HG02885 (cell line): Measurements from ENCODE around the gene HGFAC.
"Not testable (repeated sequence)": the region's sequence is repeated elsewhere in the genome, so short reads cannot be mapped to it uniquely, and the experiment has no call there.

Experiments
- ATAC-seq: cut with Tn5 transposase; IDR thresholded peaks from one replicate; pipeline ENCODE4 v1.9.1; 2021; ENCODE audit warnings: mild to moderate bottlenecking; ENCODE audit not compliant: unreplicated experiment, poor library complexity

HGFAC gene

DNA sequence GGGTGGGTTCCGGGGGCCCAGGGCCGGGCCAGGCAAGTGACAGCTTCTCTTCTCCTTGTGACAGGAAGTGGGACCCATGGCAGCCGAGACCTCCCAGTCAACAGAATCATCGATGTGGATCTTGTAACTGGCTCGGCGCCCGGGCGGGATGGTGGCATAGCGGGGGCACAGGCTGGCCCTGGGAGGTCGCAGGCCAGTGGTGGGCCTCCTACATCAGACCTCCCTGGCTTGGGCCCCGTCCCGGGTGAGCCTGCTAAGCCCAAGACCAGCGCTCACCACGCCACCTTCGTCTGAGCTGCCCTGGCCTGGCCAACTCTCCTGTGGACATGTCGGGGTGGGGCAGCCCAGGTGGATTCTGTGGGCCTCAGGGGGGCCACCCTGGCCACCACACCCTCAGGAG, 2.4 kb upstream of the HGFAC start:
- ATAC-seq = no peak

DNA sequence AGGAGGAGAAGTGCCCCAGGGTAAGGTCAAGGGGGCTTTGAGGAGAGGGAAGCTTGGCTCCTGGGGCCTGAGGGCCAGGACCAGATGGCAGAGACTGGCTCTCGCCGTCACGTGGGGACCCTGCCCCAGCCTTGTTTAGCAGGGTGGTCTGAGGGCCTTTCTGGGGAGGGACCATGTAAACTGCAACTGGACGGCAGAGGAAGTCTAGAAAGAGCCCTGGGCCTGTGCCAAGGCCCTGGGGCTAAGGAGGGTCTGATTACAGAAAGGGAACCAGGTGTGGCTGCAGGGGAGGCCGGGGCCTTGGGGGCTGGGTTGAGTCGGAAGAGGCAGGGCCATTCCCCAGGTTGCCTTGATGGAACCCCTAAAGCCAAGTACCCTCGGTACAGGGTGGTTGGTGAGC, 1.8 kb upstream of the HGFAC start:
- no peak for ATAC-seq

DNA sequence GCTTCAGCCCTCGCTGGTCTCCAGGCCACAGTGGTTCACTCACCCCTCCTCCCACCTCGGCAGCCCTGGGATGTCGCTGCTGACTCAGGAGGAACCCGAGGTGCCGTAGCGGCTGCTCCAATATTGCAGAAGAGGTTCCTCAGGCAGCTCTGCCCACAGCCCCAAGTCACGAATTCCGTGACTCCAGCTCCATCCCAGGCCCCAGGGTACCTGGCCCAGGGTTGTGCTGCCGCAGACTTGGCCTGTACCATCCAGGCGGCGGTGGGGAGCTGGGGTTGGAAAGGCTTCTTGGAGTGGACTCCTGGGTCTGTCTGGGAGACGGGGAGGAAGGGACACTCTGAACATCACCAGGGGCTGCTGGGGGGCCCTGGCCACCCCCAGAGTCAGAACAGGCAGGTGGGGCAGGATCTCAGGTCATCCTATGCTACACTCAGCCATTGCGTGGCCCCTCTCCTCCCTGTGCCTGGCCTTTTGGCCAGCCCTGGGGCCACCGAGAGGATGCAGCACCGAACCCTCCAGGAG, 728 bp upstream of the HGFAC start:
- ATAC-seq = no peak

DNA sequence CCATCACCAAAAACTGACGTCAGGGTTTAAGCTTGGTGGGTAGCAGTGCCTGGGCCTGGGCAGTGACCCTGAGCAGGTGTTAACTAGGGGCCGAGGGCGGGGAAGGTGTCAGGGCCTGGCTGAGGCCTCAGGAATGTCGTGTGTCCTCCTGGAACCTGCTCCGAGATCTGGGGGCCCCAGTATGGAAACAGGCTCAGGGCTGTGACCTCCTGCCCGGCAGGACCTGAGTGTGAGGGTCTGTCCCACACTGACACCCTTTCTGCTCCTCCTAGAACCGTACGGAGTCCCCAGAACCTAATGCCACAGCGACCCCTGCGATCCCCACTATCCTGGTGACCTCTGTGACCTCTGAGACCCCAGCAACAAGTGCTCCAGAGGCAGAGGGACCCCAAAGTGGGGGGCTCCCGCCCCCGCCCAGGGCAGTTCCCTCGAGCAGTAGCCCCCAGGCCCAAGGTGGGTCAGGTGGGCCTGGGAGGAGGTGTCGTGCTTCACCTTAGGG, 741 bp downstream of the HGFAC start:
- no peak for ATAC-seq

DNA sequence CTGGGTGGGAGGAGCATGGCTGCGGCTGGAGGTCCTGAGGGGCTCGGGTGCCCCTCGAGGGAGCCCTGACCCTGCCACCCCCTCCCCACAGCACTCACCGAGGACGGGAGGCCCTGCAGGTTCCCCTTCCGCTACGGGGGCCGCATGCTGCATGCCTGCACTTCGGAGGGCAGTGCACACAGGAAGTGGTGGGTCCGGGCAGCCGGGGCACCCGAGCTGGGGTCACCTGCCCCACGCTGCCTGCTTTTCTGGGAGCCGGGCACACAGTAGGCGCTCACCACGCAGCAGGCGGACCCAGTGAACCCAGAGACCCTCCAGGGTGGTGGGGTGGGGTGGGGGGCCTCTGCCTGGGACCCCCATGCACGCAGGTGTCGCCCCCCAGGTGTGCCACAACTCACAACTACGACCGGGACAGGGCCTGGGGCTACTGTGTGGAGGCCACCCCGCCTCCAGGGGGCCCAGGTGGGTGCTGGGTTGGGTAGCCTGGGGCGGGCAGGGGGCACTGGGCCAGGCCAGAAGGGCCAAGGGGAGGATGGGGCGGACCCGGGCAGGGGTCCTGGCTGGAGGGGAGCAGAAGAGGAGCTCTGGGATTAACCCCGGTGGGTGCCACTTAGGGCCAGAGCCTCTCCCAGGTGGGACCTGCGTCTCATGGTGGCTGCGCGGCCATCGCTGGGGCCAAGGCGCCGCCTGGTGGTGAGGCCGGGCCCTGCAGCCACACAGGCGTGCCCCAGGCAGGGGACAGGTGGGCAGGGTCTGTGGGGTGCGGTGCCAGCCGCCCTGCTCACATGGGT, 1.4 kb downstream of the HGFAC start:
- ATAC-seq = no peak

DNA sequence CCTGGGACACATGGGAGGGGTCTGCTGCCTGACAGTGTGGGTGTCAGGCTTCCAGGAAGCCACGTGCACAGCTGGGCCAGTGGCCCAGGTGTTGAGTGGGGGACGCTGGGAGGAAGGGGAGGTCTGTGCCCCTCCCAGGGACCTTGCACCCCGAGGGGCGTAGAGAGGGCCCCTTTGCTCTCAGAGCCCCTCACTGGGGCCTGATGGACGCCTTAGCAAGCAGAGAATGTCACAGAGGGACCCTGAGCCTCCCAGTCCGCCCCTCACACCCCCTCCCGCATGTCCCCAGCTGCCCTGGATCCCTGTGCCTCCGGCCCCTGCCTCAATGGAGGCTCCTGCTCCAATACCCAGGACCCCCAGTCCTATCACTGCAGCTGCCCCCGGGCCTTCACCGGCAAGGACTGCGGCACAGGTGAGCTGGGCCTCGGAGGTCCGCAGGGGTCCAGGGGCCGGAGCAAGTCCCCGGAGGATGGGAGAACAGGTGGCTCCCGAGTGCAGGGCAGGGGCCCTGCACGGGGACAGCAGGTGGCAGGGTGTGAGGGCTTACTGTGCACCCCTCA, 2.1 kb downstream of the HGFAC start:
- no peak for ATAC-seq

DNA sequence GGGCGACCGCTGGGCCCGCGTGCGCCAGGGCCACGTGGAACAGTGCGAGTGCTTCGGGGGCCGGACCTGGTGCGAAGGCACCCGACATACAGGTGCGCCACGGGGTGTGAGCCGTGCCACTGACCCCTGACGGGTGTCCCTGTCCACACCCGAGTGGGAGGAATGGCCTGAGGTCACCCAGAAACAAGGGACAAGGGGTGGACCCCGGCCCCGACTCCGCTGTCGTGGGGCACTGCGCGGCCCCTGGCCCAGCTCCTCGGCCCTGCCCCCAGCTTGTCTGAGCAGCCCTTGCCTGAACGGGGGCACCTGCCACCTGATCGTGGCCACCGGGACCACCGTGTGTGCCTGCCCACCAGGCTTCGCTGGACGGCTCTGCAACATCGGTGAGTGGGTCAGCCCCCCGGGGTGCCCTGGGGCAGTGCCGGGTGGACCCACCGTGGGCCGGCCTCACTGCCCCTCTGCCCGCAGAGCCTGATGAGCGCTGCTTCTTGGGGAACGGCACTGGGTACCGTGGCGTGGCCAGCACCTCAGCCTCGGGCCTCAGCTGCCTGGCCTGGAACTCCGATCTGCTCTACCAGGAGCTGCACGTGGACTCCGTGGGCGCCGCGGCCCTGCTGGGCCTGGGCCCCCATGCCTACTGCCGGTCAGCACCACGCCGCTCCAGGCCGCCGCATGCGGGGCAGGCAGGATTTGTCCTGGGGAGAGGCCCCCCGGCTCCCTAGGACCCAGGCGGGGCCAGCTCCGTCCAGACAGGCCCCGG, 2.8 kb downstream of the HGFAC start:
- no peak for ATAC-seq

DNA sequence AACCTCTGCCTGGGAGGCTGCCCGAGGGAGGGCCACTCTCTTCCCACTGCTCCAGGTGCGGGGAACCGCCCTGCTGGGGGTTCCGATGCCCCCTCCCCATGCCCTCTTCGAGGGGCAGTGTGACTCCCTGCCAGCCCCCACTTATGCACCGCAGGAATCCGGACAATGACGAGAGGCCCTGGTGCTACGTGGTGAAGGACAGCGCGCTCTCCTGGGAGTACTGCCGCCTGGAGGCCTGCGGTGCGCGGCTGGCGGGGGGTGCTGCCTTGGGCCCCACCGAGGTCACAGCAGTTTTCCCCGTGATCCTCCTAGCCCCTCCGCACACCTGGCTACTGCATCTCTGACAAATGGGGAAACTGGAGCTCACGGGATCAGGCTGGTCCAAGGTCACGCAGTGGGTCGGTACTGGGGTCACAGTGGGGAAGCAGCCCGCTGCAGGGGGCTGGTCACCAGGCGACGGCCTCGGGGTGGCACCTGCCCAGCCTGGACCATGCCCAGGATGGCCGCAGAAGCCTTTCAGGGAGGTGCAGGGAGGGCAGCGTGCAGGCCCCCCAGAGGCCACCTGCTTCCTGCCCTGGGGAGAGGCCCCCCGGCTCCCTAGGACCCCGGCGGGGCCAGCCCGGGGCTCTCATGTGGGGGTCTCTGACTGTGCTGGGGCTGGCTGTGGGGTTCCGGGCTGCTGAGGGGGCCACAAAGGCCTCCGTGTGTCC, 3.5 kb downstream of the HGFAC start:
- ATAC-seq = no peak

DNA sequence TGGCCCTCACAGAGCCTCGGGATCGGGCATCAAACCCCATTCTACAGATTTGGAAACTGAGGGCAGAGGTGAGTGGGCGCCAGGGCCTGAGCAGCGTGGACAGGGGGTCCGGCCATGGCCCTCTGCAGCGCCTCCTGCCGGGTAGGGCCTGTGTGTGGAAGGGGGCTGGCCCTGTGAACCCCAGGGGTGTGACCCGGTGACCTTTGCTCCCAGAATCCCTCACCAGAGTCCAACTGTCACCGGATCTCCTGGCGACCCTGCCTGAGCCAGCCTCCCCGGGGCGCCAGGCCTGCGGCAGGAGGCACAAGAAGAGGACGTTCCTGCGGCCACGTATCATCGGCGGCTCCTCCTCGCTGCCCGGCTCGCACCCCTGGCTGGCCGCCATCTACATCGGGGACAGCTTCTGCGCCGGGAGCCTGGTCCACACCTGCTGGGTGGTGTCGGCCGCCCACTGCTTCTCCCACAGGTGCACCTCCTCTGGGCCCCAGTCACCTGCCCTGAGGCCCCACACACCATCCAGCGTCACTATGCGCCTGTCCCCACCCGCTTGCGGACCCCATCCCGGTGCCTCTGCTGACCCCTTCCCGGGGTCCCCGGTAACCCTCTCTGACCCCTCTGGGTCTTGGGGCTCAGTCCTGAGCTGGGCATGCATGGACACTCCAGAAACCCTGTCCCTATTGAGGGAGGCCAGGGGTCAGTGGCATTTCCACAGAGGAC, 4.2 kb downstream of the HGFAC start:
- no peak for ATAC-seq

DNA sequence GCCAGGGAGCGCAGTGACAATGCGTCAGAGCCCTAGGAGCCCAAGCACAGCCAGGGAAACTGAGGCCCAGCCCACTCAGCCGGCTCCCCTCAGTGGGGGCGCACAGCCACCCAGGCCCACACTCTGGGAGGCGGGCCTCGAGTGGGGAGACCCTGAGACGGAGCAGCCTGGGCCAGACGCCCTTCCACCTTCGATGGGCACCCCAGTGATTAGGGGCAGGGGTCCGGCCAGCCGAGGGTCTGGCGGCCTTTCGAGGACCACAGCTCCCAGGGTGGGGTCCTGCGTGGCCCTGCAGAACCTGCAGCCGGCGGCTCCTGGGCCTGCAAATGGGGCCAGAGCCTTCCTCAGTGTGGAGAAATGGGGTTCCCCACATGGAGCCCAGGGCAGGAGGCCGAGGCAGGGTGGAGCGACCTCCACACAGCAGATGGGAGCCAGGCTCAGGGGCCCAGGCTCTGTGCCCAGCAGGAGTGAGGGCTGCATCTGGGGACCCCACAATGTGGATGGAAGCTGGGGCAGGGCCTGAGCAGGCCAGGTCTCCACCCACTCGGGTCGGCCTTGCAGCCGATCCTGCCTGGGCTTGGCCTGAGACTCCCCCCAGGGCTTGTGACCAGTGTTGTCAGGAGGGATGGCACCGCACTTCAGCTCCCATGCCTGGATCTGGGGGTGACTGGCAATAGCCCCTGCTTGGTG, 5.0 kb downstream of the HGFAC start:
- ATAC-seq = no peak

DNA sequence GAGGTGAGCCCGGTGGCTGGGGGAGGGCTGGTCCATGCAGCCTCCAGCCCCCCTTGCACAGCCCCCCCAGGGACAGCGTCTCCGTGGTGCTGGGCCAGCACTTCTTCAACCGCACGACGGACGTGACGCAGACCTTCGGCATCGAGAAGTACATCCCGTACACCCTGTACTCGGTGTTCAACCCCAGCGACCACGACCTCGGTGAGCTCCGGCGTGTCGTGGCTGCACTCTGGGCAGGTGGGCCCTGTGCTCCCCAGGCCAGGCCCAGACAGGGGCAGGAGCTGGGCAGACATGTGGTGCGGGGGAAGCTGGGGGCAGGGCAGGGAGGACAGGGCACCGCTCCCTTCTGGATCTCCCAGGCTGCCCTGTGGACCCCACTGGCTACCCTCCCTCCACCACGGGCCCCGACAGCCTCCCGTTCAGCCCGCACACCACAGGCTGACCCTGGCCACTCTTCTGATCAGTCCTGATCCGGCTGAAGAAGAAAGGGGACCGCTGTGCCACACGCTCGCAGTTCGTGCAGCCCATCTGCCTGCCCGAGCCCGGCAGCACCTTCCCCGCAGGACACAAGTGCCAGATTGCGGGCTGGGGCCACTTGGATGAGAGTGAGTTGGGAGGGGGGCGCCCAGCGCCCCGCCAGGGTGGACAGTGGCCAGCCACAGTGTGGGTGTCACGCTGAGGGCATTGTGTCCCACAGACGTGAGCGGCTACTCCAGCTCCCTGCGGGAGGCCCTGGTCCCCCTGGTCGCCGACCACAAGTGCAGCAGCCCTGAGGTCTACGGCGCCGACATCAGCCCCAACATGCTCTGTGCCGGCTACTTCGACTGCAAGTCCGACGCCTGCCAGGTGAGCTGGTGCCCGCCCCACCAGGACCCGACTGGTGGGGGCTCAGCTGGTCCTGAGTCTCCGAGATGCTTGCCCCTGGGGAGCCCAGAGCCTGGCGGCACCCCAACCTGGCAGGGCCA, 5.9 kb downstream of the HGFAC start:
- no peak for ATAC-seq

DNA sequence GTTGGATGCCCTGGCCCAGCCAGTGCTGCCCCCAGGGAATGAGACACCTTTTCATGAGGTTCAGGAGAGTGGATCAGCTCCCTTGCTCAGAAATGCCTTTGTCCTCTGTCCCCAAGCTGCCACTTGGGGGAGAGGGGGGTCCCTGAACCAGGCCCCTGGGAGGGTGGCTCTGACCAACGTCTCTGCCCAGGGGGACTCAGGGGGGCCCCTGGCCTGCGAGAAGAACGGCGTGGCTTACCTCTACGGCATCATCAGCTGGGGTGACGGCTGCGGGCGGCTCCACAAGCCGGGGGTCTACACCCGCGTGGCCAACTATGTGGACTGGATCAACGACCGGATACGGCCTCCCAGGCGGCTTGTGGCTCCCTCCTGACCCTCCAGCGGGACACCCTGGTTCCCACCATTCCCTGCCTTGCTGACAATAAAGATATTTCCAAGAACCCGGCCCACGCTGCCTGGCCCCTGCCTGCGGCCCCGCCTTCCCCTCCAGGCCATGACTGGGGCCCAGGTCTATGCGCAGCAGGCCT, 7.3 kb downstream of the HGFAC start:
- no peak for ATAC-seq

DNA sequence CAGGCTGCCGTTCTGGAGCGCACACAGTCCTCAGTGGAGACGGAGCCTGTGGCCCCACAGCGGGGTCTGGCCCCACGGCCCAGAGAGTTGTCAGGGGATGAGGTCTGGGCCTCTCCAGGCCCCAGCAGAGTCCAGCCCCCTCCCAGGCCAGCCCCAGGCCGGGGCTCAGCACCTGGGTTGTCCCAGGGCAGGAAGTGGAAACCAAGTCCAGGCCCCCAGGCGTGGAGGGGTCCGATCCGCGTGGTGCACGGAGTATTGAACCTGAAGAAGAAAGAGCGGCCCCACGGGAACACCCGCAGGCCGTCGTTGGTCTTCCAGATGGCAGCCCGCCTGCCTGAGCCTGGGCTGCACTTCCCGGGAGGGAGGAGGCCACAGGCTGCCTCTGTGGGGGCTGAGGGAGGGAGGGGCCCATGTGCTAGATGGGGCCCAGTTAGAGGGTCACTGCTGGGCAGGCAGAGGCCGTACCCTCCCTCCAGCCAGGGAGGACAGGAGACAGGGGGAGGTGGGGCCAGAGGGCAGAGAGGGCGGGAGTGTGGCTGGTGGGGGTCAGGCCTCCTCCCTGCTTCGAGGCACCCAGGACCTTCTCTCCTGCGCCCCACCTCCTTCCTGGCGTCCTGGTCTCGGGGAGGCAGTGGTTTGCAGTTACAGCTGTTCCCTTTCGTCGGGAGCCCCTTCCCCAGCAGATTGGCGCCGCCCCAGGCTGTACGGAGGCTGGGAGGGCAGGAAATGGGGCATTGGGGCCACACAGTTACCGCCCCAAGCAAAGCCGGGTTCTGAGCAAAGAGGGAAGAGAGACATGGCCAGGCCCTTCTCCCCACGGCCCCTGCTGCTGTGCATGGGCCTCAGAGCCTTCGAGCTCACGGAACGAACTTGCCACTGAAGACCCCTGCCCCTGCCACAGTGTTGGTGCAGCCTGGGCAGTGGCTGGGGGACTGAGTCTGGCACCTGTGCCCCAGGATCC, 8.1 kb downstream of the HGFAC start:
- no peak for ATAC-seq

DNA sequence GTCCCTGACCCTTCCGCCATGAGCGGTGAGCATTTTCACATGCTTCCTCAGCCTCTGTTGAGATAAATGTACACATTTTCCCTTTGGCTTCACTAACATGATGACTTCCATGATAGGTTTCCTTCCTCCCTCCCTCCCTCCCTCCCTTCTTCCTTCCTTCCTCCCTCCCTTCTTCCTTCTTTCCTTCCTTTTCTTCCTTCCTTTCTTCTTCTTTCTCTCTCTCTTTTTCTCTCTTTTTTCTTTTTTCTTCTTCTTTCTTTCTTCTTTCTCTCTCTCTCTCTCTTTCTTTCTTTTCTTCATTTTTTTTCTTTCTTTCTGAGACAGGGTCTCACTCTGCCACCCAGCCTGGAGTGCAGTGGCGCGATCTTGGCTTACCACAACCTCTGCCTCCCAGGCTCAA, 8.9 kb downstream of the HGFAC start:
- ATAC-seq = no peak

DNA sequence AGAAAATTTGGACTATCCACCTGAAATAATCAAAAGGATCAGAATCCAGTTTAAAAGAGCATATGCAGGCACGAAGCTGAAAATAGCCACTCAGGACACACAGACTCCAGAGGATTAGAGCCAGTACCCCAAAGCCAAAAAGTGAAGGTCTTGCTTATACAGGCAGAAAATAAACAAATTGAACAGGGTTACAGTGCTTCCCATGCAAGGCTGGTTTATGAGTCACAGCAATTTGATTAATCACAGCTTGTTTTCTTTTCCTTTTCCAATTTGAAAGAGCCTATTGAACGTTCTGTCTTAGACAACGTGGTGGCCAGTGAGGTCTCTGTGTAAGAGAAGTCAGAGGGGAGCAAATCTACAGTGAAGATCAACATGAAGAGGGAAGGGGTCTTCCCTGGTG, 10.2 kb downstream of the HGFAC start:
- no peak for ATAC-seq

DNA sequence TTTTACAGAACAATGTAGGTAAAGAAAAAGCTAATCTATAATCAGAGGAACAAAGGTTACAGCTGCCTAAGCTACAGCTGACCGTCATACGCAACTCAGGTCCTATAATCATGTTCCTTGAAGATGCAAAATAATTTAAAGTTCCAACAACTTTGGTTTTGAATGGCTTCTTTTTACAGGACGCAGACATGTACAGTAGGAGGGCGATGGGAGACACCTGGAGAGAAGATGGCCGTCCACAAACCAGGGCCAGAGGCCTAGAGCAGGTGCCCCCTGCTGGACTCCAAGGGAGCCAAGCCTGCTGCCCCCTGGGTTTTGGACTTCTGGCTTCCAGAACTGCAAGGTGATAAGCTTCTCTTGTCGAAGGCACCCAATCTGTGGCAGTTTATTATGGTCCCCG, 10.6 kb downstream of the HGFAC start:
- ATAC-seq = no peak

DNA sequence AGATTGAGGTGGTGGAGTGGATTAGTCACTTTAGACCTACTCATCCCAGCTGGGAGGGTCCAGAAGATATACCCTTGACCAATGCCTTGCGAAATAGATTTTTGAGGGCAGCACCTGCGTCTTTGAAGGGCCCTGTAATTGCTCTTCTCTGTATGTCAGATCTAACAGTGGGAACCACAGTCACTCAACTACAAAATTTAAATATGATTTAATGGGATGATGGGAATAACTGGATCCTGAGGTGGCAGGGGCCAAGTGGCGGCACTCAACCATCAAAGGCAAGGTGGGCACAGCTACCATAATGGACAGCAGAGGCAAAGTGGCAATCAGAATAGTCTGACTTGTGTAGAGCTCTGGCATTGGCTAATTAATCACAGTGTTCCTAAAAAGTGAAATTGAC, 13.8 kb downstream of the HGFAC start:
- not testable (repeated sequence) for ATAC-seq
